Activated CD8-positive, alpha-beta memory T cell treated with anti-CD3 and anti-CD28 coated beads for 4 hours (primary cell): ENCODE data around the gene PDE7B.
"Not testable (repeated sequence)": the region's sequence is repeated elsewhere in the genome, so short reads cannot be mapped to it uniquely, and the experiment has no call there.

ENCODE experiments used
- DNase-seq, 2 donors: peaks; one replicate each; pipeline ENCODE4 v3.0.0-alpha.2; 2020; ENCODE audit warnings: low read depth in 2 of 2

The PDE7B gene

GRCh38 chr6:135842618-135843392 is 8.7 kb upstream of the PDE7B start:
- no peak for DNase-seq

- DNase-seq: no peak
Measured at GRCh38 chr6:135850882-135851281, 619 bp upstream of the PDE7B start.

GRCh38 chr6:135852746-135853145 is 1.2 kb downstream of the PDE7B start:
- no peak for DNase-seq

- no peak for DNase-seq
Measured at GRCh38 chr6:135853227-135853626, 1.7 kb downstream of the PDE7B start.

GRCh38 chr6:135853986-135854385 is 2.5 kb downstream of the PDE7B start:
- no peak for DNase-seq

- no peak for DNase-seq
Measured at GRCh38 chr6:135854799-135855198, 3.3 kb downstream of the PDE7B start.

- no peak for DNase-seq
Measured at GRCh38 chr6:135858931-135859330, 7.4 kb downstream of the PDE7B start.

GRCh38 chr6:135860361-135860760 is 8.9 kb downstream of the PDE7B start:
- no peak for DNase-seq

GRCh38 chr6:135861189-135861588 is 9.7 kb downstream of the PDE7B start:
- DNase-seq: no peak

GRCh38 chr6:135864929-135865328 is 13.4 kb downstream of the PDE7B start:
- not testable (repeated sequence) for DNase-seq

GRCh38 chr6:135866445-135867123 is 15.1 kb downstream of the PDE7B start:
- DNase-seq: no peak

- DNase-seq: no peak
Measured at GRCh38 chr6:135867332-135867731, 15.8 kb downstream of the PDE7B start.

GRCh38 chr6:135869857-135870256 is 18.4 kb downstream of the PDE7B start:
- DNase-seq: no peak

- no peak for DNase-seq
Measured at GRCh38 chr6:135870722-135871121, 19.2 kb downstream of the PDE7B start.

- DNase-seq: no peak
Measured at GRCh38 chr6:135871296-135871695, 19.8 kb downstream of the PDE7B start.

GRCh38 chr6:135871878-135872277 is 20.4 kb downstream of the PDE7B start:
- DNase-seq: no peak

- no peak for DNase-seq
Measured at GRCh38 chr6:135875446-135875845, 23.9 kb downstream of the PDE7B start.

GRCh38 chr6:135876058-135876457 is 24.6 kb downstream of the PDE7B start:
- no peak for DNase-seq

- no peak for DNase-seq
Measured at GRCh38 chr6:135877666-135878065, 26.2 kb downstream of the PDE7B start.

- peak; percentile 3 to 25 for DNase-seq
Measured at GRCh38 chr6:135880066-135880972, 28.8 kb downstream of the PDE7B start.

GRCh38 chr6:135883045-135883444 is 31.5 kb downstream of the PDE7B start:
- no peak for DNase-seq

GRCh38 chr6:135883536-135883935 is 32.0 kb downstream of the PDE7B start:
- no peak for DNase-seq
